Neuron (in vitro differentiated cells): ENCODE results near the gene SLC16A1.
"Not testable (repeated sequence)": the region's sequence is repeated elsewhere in the genome, so short reads cannot be mapped to it uniquely, and the experiment has no call there.

Source experiments
- H2AFZ ChIP-seq: one replicate; pipeline ENCODE4 v1.6.1; 2013; ENCODE audit warnings: low read depth, mild to moderate bottlenecking, inconsistent platforms, low read length, moderate library complexity
- H3K27me3 ChIP-seq: one replicate; pipeline ENCODE4 v1.6.1; 2013; ENCODE audit warnings: low read length; ENCODE audit not compliant: insufficient read depth
- H3K36me3 ChIP-seq: one replicate; pipeline ENCODE4 v1.6.1; 2013; ENCODE audit warnings: low read length; ENCODE audit not compliant: insufficient read depth
- H3K4me1 ChIP-seq: one replicate; pipeline ENCODE4 v1.6.1; 2013; ENCODE audit warnings: low read length; ENCODE audit not compliant: insufficient read depth
- H3K4me3 ChIP-seq: 2 replicates; pipeline ENCODE4 v1.5.1; 2013; ENCODE audit warnings: mild to moderate bottlenecking, low read length, moderate library complexity
- H3K9me3 ChIP-seq: one replicate; pipeline ENCODE4 v1.6.1; 2013; ENCODE audit warnings: low read length

Gene SLC16A1, protein sequence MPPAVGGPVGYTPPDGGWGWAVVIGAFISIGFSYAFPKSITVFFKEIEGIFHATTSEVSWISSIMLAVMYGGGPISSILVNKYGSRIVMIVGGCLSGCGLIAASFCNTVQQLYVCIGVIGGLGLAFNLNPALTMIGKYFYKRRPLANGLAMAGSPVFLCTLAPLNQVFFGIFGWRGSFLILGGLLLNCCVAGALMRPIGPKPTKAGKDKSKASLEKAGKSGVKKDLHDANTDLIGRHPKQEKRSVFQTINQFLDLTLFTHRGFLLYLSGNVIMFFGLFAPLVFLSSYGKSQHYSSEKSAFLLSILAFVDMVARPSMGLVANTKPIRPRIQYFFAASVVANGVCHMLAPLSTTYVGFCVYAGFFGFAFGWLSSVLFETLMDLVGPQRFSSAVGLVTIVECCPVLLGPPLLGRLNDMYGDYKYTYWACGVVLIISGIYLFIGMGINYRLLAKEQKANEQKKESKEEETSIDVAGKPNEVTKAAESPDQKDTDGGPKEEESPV

DNA sequence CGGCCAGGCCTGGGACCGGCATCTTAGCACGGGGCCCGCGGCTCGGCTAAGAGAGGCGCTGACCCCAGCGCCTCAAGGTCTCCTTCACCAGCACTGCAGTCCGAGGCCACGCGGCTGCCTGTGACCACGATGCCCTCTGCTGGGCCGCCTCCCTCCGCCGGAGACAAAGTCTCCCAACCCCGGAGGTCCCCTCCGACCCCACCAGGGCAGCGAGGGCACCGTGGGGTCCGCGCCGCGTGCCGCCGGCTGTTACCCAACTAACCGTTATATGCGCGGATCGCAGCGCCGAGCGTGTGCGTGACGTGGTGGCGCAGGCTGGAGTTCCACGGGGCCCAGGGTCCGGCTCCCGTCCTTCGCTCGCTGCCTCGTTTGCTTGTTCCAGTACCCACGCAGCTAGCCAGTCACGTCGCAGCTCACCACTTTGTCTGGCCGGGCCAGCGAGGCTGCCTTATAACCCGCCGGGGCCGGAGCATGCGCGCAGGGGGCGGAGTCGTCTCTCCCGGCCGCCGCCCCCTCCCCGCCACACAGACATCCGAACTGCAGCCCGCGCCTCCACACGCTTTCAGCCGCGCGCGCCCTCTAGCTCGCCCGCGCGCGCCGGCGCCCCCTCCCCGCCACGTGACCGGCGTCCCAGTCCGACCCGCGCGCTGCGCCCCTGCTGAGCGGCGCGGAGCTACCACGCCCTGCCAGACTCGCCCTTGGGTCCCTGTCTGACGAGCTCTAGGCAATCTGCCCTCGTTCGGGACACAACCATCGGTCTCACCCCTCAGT is at the start of gene SLC16A1:
TSS of gene SLC16A1 (minus strand) at position 424 of the 771 bp plus-strand sequence. CDS start 26,888 bp downstream, outside the sequence.
- no peaks in the 10 kb centered on the region for H3K9me3 ChIP-seq
- no peaks in the 10 kb centered on the region for H3K27me3 ChIP-seq
- H3K4me3 ChIP-seq: peak within 1 kb of the TSS; percentile 66

DNA sequence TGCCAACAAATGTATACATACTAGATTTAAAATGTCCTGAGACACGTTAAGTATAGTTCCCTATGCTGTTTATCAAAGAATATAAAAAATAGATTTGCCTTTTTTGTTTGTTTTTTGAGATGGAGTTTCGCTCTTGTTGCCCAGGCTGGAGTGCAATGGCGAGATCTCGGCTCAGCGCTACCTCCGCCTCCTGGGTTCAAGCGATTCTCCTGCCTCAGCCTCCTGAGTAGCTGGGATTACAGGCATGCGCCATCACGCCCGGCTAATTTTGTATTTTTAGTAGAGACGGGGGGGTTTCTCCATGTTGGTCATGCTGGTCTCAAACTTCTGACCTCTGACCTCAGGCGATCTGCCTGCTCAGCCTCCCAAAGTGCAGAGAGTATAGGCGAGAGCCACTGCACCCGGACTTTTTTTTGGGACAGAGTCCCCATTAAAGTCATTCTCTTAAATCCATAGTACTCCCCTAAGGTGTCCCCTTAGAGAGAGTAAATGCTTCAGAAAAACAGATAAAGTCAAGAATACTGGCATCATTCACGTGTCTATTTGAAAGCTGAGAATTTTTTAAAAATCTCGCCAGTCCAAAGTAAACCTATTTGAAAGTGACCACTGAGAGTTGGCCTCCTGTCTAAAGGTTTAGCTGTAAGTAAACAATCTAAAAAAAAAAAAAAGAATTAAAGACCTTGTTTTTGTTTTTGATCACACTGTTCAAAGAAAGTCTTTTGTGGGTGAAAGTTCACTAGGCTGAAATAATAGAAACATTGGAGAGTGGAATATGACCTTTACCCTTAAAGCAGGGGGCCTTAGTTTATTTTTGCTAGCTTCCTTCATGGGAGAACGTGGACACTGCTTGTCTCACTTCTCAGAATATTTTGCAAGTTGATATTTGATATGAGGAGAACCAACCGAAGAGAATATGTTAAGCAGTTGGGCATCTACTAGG is 48.0 kb upstream of the SLC16A1 start:
- H2AFZ ChIP-seq: no peak overlapping the region
- H3K9me3 ChIP-seq: no peaks in the 10 kb centered on the region
- peaks cover 9% of the 10 kb centered on the region for H3K36me3 ChIP-seq
- H3K4me3 ChIP-seq: no peak overlapping the region
- no peaks in the 10 kb centered on the region for H3K27me3 ChIP-seq
- H3K4me1 ChIP-seq: no peaks in the 10 kb centered on the region

More for the DNA sequence above, at the start of gene SLC16A1:
- H3K4me1 ChIP-seq: peaks cover 22% of the 10 kb centered on the region
- H3K36me3 ChIP-seq: peaks cover 5% of the 10 kb centered on the region
- peak within 1 kb of the TSS; percentile 75 for H2AFZ ChIP-seq

DNA sequence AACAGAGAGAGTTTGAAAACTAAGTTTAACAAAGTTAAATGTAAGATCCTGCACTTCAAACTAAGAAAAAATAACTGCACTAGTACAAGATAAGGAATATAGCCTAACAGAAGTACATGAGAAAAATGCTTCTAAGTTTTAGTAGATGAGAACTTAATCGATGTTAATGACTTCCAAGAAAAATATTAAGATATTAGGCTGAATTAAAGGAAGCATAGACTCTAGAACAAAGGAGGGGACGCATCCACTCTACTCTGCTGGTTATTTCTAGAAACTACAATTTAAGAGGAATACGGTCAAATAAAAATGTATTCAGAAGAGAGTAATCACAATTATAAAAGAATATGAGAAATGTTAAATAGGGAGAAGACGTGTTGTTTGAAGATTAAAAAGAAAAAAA is 46.3 kb upstream of the SLC16A1 start:
- Histone ChIP-seq H3K36me3 (peaks cover 5% of the 10 kb centered on the region), H3K9me3 (no peaks in the 10 kb centered on the region), H3K4me3 (no peak overlapping the region), H2AFZ (no peak overlapping the region), H3K4me1 (no peaks in the 10 kb centered on the region), H3K27me3 (no peaks in the 10 kb centered on the region)

DNA sequence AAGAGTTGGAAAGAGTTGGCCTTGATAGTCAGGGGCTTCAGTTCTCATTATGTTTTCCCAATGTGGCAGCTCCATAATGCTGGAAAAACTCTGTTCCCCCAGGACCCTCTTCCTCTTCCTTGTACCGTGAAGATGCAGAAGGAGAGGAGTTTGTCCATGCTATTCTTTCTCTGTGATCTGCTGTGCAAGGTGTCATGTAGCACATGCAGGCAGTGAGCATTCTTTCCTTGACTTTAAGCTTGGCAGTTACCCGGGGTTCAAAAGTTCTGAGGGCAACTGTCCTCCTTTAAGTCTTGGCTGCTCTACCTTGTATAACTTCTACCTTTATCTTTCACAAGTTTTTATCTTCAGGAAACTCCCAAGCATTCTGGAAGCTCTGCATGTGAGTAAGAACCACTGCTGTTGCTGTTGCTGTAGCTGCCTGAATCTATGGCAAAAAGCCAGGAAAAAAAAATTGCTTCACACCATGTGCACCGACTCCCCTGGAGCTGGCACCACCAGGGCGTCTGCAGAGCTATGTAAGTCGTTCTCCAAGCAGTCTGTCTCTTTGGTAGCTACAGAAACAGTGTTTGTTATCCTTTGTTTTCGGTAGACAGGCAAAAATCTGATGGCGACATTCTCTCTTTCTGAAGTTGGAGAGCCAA is 42.7 kb upstream of the SLC16A1 start:
- Histone ChIP-seq H2AFZ (no peak overlapping the region), H3K27me3 (no peaks in the 10 kb centered on the region), H3K4me1 (no peaks in the 10 kb centered on the region), H3K36me3 (peaks cover 3% of the 10 kb centered on the region), H3K9me3 (no peaks in the 10 kb centered on the region), H3K4me3 (no peak overlapping the region)

DNA sequence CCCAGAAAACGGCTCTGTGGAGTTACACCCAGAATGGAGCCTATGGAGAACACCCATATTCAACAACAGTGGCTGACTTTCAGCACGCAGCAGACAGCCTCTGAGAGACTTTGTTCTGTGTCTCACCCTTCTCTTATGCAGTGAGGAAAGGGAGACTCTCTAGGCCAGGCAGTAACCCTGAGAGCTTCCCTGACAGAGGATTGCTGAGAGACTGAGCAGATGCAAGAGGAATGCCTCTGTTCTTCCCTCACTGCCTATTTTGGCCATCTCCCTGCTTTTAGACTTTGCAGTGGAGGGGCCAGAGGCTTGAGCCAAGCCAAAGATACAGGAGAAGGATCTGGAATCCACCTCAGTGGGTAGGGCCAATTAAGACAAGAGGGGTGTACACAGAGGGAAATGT is 41.8 kb upstream of the SLC16A1 start:
- Histone ChIP-seq H2AFZ (no peak overlapping the region), H3K36me3 (peaks cover 3% of the 10 kb centered on the region)

DNA sequence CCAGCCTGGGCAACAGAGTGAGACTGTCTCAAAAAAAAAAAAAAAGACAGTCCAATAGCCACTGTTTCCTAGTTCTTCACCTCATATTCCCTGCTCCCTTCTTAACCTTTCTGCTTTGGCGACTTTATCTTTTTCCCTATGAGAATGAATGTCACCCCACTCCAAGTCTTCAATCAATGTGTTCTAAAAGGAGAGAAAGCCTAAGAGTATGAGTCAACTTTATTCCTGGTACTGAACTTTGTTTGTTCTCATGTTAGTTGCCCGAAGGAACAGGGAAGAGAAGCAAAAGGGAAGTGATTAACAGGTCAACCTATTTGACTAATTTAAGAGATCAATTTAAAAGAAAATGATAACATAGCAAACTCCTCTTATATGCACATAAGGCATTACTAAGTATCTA is 39.9 kb upstream of the SLC16A1 start:
- H3K4me3 ChIP-seq: no peak overlapping the region
- no peak overlapping the region for H2AFZ ChIP-seq
- H3K9me3 ChIP-seq: no peaks in the 10 kb centered on the region
- no peaks in the 10 kb centered on the region for H3K4me1 ChIP-seq
- H3K27me3 ChIP-seq: no peaks in the 10 kb centered on the region
- peaks cover 3% of the 10 kb centered on the region for H3K36me3 ChIP-seq

More for the DNA sequence above, 41.8 kb upstream of the SLC16A1 start:
- no peaks in the 10 kb centered on the region for H3K9me3 ChIP-seq
- H3K27me3 ChIP-seq: no peaks in the 10 kb centered on the region
- H3K4me3 ChIP-seq: no peak overlapping the region
- H3K4me1 ChIP-seq: no peaks in the 10 kb centered on the region

DNA sequence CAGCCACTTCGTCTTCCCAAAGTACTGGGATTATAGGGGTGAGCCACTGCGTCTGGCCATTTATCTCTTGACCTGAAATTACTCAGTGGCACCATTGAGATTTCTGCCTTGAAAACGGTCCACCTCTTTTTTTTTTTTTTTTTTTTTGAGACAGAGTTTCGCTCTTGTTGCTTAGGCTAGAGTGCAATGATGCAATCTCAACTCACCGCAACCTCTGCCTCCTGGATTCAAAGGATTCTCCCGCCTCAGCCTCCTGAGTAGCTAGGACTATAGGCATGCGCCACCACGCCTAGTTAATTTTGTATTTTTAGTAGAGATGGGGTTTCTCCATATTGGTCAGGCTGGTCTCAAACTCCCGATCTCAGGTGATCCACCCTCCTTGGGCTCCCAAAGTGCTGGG is 39.0 kb upstream of the SLC16A1 start:
- not testable (repeated sequence) for H3K36me3 ChIP-seq, H3K4me1 ChIP-seq, H3K9me3 ChIP-seq, H3K27me3 ChIP-seq, H3K4me3 ChIP-seq, H2AFZ ChIP-seq

DNA sequence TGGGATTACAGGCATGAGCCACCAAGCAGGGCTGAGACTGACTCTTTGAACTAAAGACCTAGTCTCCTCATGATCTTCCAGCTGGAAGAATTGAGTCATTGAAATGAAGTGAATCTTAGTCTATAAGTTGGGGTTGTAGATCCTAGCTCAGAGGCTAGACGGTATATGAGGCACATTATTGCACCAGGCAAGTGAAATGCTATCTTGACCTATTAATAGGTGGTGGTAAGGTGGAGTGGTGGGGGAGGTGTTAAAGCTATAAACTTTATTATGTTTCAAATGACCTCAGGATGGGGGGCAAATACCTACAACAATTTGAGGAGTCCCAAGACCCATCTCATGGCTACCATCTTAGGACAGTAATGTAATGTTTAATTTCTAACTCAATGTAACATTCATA is 36.8 kb upstream of the SLC16A1 start:
- Histone ChIP-seq H3K4me1 (no peaks in the 10 kb centered on the region), H3K9me3 (no peaks in the 10 kb centered on the region), H2AFZ (no peak overlapping the region), H3K4me3 (no peak overlapping the region), H3K36me3 (no peaks in the 10 kb centered on the region), H3K27me3 (no peaks in the 10 kb centered on the region)

DNA sequence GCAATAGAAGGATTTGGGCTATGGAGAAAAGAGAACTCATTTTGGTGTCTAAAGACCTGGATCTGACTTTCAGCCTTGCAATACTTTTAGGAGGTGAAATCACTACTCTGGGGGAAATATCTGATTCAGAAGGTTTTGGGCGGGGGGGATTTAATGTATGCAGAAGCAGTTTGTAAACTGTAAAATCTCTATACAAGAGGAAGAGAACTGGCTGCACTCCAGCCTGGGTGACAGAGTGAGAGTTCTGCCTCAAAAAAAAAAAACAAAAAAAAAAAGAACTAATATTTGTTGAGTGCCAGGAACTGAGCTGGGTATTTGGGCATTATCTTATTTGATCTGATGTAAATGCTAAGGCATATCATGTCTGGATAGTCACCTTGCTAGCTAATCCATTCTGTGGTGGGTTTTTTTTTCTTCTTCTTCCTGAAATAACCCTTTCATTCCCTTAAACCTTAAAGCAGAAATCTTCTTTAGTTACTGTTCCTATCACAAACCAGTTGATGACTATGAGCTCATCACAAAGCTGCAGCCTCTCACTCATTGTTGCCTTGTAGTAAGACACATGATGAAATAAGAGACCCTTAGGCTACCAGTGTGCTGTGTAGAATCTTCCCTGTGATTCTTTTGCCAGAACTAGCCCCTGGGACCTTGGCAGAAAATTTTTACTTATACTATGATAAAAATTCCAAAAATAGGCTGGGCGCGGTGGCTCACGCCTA is 35.6 kb upstream of the SLC16A1 start:
- H3K4me1 ChIP-seq: no peaks in the 10 kb centered on the region
- H3K27me3 ChIP-seq: no peaks in the 10 kb centered on the region
- no peaks in the 10 kb centered on the region for H3K9me3 ChIP-seq
- H3K36me3 ChIP-seq: no peaks in the 10 kb centered on the region
- H3K4me3 ChIP-seq: no peak overlapping the region
- H2AFZ ChIP-seq: no peak overlapping the region

DNA sequence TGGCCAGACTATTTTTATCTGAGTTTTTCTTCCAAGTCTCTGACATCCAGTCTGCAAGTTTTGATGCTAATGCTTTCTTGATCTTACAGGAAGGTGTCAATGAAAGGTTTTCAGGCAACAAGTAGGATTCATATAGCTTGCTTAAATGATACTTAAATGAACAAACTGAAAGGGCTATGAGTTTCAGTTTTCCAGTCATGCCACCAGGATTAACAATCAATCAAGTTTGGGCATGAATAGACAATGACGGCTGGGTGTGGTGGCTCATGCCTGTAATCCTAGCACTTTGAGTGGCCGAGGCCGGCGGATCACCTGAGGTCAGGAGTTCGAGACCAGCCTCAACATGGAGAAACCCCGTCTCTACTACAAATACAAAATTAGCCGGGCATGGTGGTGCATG is 34.3 kb upstream of the SLC16A1 start:
- Histone ChIP-seq H3K4me1 (no peaks in the 10 kb centered on the region), H3K9me3 (no peaks in the 10 kb centered on the region), H3K27me3 (no peaks in the 10 kb centered on the region), H2AFZ (no peak overlapping the region), H3K36me3 (no peaks in the 10 kb centered on the region), H3K4me3 (no peak overlapping the region)

DNA sequence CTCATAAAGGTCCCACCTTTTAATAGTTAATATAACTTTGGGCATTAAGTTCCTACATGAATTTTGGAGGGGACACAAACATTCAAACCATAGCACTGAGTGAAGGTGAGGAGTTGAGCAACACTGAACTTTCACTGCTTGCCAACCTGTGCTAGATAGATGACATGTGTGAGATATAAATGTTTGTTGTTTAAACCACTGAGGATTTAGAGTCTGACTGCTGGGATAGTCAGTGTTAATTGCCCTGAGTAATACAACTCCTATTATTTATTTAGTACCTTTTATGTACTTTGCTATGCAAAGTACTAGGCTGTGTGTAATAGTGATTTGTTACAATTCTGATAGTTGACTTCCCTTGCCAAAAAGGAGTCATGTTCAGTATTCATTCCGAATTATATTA is 32.4 kb upstream of the SLC16A1 start:
- no peak overlapping the region for H3K4me3 ChIP-seq
- H3K36me3 ChIP-seq: no peaks in the 10 kb centered on the region
- no peak overlapping the region for H2AFZ ChIP-seq
- H3K27me3 ChIP-seq: no peaks in the 10 kb centered on the region
- no peaks in the 10 kb centered on the region for H3K4me1 ChIP-seq
- H3K9me3 ChIP-seq: no peaks in the 10 kb centered on the region

DNA sequence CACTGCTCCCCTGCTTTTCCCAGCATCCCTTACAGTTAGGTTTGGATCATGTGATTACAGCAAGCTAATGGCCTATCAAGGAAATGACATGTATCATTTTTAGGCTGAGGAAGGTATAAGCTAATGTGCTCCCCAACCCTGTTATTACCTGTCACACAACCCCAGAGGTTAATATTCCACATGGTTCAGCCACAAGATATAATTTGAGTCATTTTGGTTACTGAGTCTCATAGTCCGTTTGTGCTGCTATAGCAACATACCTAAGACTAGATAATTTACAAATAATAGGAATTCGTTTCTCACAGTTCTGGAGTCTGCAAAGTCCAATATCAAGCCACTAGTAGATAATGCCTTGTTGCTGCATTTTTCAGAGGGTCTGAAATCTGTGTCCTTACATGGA is 29.1 kb upstream of the SLC16A1 start:
- no peaks in the 10 kb centered on the region for H3K4me1 ChIP-seq
- no peak overlapping the region for H2AFZ ChIP-seq

More for the DNA sequence above, 29.1 kb upstream of the SLC16A1 start:
- H3K36me3 ChIP-seq: no peaks in the 10 kb centered on the region
- no peaks in the 10 kb centered on the region for H3K9me3 ChIP-seq
- H3K4me3 ChIP-seq: no peak overlapping the region
- no peaks in the 10 kb centered on the region for H3K27me3 ChIP-seq
